ENCODE measurements around the gene ZG16.

Gene ZG16

DNA sequence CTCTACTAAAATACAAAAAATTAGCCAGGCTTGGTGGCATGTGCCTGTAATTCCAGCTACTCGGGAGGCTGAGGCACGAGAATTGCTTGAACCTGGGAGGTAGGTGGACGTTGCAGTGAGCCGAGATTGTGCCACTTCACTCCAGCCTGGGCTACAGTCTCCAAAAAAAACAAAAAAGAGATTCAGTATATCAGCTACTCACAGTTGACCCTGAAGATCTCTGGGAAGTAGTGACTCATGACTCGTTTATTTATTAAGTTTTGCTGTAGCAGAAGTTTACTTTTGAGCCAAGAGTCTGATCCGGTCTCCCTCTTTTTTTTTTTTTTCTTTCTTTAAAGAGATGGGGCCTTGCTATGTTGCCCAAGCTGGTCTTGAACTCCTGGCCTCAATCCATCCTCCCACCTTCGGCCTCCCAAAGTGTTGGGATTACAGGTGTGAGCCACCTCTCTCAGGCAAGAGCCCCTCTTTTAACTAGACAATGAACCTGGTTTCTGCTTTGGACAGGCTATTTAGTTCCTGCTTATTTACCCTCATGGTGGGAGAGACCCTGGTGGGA is 46.6 kb downstream of the ZG16 start:
- DNase-seq (ENCODE audit: insufficient read length, low spot score), result no peak
- FAIRE-seq, result no peak
- no peak for TF ChIP-seq POLR2A (IDR thresholded peaks at IDR 0.05; ENCODE audit: low read depth, low read length)

DNA sequence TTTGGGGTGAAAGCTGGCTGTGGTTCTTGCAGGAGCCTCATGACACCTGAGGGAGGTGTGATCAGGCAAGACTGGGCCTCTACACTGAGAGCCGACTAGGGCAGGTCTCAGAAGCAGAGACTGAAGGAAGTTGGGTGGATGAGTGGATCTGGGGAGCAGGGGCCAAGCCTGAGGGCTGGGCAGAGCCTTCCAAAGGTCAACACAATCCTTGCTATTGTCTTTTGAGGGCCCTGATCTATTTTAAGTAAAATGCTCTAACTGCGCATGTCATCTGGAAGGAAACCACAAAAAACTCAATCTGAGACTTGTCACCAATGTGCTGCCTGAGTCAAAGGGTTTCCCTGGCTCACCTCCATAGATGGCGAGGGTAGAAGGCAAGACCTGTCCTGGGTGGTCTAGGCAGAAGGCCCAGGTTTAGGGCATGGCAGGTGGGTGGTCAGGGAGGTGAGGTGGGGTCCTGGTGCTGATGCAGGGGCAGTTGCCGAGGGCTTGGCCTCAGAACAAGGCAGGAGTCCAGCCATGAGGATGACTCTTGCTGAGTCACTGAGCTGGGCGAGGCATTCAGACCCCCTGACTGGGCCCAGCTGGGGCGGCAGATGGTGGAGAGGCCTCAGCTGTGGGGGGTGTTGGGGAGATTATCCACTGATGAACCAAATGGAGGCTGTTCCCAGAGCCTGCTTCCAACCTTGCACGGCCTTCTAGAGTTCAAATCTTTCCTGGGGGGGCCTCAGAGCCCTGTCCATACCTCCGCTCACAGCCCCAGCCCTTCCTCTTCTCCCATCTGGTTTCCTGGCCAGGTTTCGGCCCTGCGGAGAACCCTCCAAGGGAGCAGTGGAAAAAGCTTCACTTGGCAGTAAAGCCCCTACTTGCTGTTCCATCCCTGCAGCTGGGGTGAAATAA is 47.3 kb downstream of the ZG16 start:
- TF ChIP-seq POLR2A (IDR thresholded peaks at IDR 0.05; ENCODE audit: low read depth, low read length), result no peak; the same call in 1 of the 2 replicates

DNA sequence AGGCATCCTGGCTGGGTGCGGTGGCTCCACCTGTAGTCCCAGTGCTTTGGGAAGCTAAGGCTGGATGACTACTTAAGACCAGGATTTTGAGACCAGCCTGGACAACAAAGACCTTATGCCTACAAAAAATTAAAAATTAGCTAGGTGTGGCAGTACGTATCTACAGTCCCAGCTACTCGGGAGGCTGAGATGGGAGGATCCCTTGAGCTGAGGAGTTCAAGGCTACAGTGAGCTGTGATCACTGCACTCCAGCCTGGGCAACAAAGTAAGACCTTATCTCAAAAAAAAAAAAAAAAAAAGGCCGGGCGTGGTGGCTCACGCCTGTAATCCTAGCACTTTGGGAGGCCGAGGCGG is 48.3 kb downstream of the ZG16 start:
- DNase-seq (ENCODE audit: insufficient read length, low spot score), result no peak
- TF ChIP-seq POLR2A (IDR thresholded peaks at IDR 0.05; ENCODE audit: low read depth, low read length), result no peak
- FAIRE-seq, result no peak

More for the DNA sequence above, 47.3 kb downstream of the ZG16 start:
- FAIRE-seq, result peak; percentile 78
- DNase-seq (ENCODE audit: insufficient read length, low spot score), result peak; percentile 78

DNA sequence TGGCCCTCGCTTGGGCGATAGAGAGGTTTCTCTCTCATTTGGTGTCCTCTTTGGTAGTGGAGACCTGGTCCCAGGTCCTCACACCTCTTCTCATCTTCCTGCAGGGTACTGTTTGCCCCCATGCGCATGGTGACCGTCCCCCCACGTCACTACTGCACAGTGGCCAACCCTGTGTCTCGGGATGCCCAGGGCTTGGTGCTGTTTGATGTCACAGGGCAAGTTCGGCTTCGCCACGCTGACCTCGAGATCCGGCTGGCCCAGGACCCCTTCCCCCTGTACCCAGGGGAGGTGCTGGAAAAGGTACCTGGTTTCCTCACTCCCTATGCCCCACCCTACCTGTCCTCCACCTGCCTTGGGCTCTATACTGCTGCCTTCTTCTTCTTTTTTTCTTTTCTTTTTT is 52.7 kb downstream of the ZG16 start:
- no peak for TF ChIP-seq POLR2A (IDR thresholded peaks at IDR 0.05; ENCODE audit: low read depth, low read length)
- DNase-seq (ENCODE audit: insufficient read length, low spot score), result no peak
- FAIRE-seq, result no peak

DNA sequence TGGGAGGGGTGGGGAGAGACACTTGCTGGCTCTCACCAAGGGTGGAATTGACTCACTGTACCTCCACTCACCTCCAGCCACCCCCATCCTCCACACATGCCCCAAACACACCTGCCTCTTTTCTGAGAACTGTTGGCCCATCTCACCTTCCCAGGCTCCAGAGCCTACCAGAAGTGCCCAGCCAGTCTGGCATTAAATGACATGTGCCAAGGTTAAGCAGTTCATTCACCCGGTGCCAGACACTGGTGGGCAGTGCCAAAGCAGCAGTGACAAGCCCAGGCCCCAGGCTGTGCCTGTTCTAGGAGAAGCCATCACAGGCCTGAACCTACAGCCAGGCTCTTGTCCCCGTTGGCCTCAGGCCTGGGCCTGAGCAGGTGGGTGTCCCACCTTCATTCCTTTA is 53.4 kb downstream of the ZG16 start:
- no peak for TF ChIP-seq POLR2A (IDR thresholded peaks at IDR 0.05; ENCODE audit: low read depth, low read length)
- FAIRE-seq (no peak), DNase-seq (ENCODE audit: insufficient read length, low spot score) (no peak)

All from H54 (cell line).